Calu3 (cell line): ENCODE results near the gene PDZD7. TPM values are rescaled to one million over a fixed set of nuclear protein-coding genes. Genes with fewer than 3 reads are reported as not detected.
"Not testable (repeated sequence)": the region's sequence is repeated elsewhere in the genome, so short reads cannot be mapped to it uniquely, and the experiment has no call there.

Experiments
- BruUV-seq: library from RNA; stranded (reverse); fragments of 400-500 nt; replicated peaks from 2 replicates; lab custom pipeline; 2021; lab: Mats Ljungman, UMichigan
- CTCF ChIA-PET: fragments of 300-600 bp; sonication (Branson Sonifier 250); formaldehyde crosslinking; loops from one replicate; lab custom pipeline; 2022; ENCODE audit warnings: antibody characterized with exemption; lab: Charles Lee
- DNase-seq: peaks from one replicate; pipeline ENCODE4 v3.0.0; 2022
- H3K27ac Mint-ChIP-seq: one replicate; pipeline ENCODE4 v1.8.0; 2022; ENCODE audit warnings: mixed read lengths; ENCODE audit not compliant: unreplicated experiment
- H3K27me3 Mint-ChIP-seq: one replicate; pipeline ENCODE4 v1.8.0; 2022; ENCODE audit warnings: mixed read lengths; ENCODE audit not compliant: unreplicated experiment
- H3K36me3 Mint-ChIP-seq: one replicate; pipeline ENCODE4 v1.8.0; 2022; ENCODE audit warnings: mild to moderate bottlenecking, moderate library complexity, mixed read lengths; ENCODE audit not compliant: insufficient read depth, unreplicated experiment
- H3K4me1 Mint-ChIP-seq: one replicate; pipeline ENCODE4 v1.8.0; 2022; ENCODE audit warnings: mild to moderate bottlenecking, low read depth, mixed read lengths; ENCODE audit not compliant: unreplicated experiment
- H3K4me3 Mint-ChIP-seq: one replicate; pipeline ENCODE4 v1.8.0; 2022; ENCODE audit warnings: mild to moderate bottlenecking, low read depth, moderate library complexity, mixed read lengths; ENCODE audit not compliant: unreplicated experiment
- H3K9me3 Mint-ChIP-seq: one replicate; pipeline ENCODE4 v1.8.0; 2022; ENCODE audit warnings: low read depth, mixed read lengths; ENCODE audit not compliant: unreplicated experiment
- CTCF ChIP-seq: fragments of 200-600 bp; IDR thresholded peaks from one replicate; pipeline ENCODE4 v1.8.0; 2022; ENCODE audit warnings: antibody characterized with exemption; ENCODE audit not compliant: unreplicated experiment
- intact Hi-C: fragments of 100-400 bp; cut with micrococcal nuclease; formaldehyde crosslinking; loops from one replicate; pipeline ENCODE4 v1.10.0; 2022; ENCODE audit not compliant: unreplicated experiment
- total RNA-seq: library from RNA; stranded (reverse); gene quantifications from 2 replicates; pipeline ENCODE4 v1.2.3, GENCODE V29; 2022

PDZD7 gene
- total RNA-seq, 1 experiment from 2014 or later: 1.3 TPM

- no TSS peak for BruUV-seq
Measured at GRCh38 chr10:101035916-101036702, 5.2 kb upstream of the PDZD7 start.

GRCh38 chr10:101035314-101035713 lies 4.4 kb upstream of the PDZD7 start:
- peaks cover 36% of the 10 kb centered on the region for H3K36me3 Mint-ChIP-seq

More at GRCh38 chr10:101035916-101036702, 5.2 kb upstream of the PDZD7 start:
- no peak for DNase-seq
- intact Hi-C loops: no loop called here
- no peaks in the 10 kb centered on the region for H3K9me3 Mint-ChIP-seq
- no peak overlapping the region for H3K27ac Mint-ChIP-seq
- H3K27me3 Mint-ChIP-seq: no peaks in the 10 kb centered on the region
- no peak for TF ChIP-seq CTCF
- peaks cover 32% of the 10 kb centered on the region for H3K36me3 Mint-ChIP-seq
- H3K4me1 Mint-ChIP-seq: peaks cover 16% of the 10 kb centered on the region
- H3K4me3 Mint-ChIP-seq: no peak overlapping the region
- CTCF ChIA-PET: no interaction called here

GRCh38 chr10:101034404-101034803 lies 3.5 kb upstream of the PDZD7 start:
- DNase-seq, H3K4me3 Mint-ChIP-seq, intact Hi-C loops, CTCF ChIA-PET, H3K9me3 Mint-ChIP-seq, H3K27ac Mint-ChIP-seq, BruUV-seq, H3K27me3 Mint-ChIP-seq: not testable (repeated sequence)
- Mint-ChIP-seq H3K36me3 (peaks cover 36% of the 10 kb centered on the region), H3K4me1 (peaks cover 16% of the 10 kb centered on the region)

More at GRCh38 chr10:101035314-101035713, 4.4 kb upstream of the PDZD7 start:
- Mint-ChIP-seq H3K4me3 (no peak overlapping the region), H3K27ac (no peak overlapping the region), H3K27me3 (no peaks in the 10 kb centered on the region), H3K4me1 (peaks cover 16% of the 10 kb centered on the region), H3K9me3 (no peaks in the 10 kb centered on the region)
- CTCF ChIA-PET: no interaction called here
- intact Hi-C loops: no loop called here
- no peak for TF ChIP-seq CTCF
- DNase-seq: no peak
- no TSS peak for BruUV-seq

- CTCF ChIA-PET: no interaction called here
- TF ChIP-seq CTCF: no peak
- intact Hi-C loops: no loop called here
- Mint-ChIP-seq H3K4me1 (peaks cover 15% of the 10 kb centered on the region), H3K4me3 (peak overlapping the region; percentile 78), H3K27me3 (no peaks in the 10 kb centered on the region), H3K9me3 (no peaks in the 10 kb centered on the region), H3K36me3 (peaks cover 36% of the 10 kb centered on the region), H3K27ac (no peak overlapping the region)
- no TSS peak for BruUV-seq
- DNase-seq: no peak
Measured at GRCh38 chr10:101033276-101033675, 2.3 kb upstream of the PDZD7 start.
